ENCODE measurements around the gene ZNF580. TPM values are rescaled to one million over a fixed set of nuclear protein-coding genes. Genes with fewer than 3 reads are reported as not detected.

The ZNF580 gene
- total and polyA plus RNA-seq, 11 donors = 8.2 to 41.5 (median 21.1) TPM

GRCh38 chr19:55654868-55655647, 14.3 kb downstream of the ZNF580 start, which contains the start of gene U2AF2:
TSS of gene U2AF2 (plus strand) at chr19:55655035. CDS start at chr19:55655105, 70 bp downstream.
- Histone ChIP-seq H3K4me1 (peaks cover 12 to 54% (median 48%) of the 10 kb centered on the region in 12 donors), H3K9me3 (no peaks in the 10 kb centered on the region), H3K36me3 (peaks cover 0 to 21% (median 10%) of the 10 kb centered on the region in 9 donors), H3K4me3 (peak within 1 kb of the TSS; percentile 66 to 99 (median 95)), H3K27me3 (no peaks in the 10 kb centered on the region), H3K27ac (peak within 1 kb of the TSS; percentile 94 to 100 (median 99))
- intact Hi-C loops (cut with DNase I) = loop anchor here in 2 of 10 donors (1.0 to 2.0 kb wide), 2 partner anchors 20 kb away; partner anchors contain the start of gene EPN1 (in 2 of the 2)
- ATAC-seq (peak; percentile 29 to 65 (median 57)), DNase-seq (peak; percentile 96 to 99 (median 96))
- WGBS, 4 donors = 0 to 1% (median 1%) methylated on average over 43 to 95 of the region's 95 CpGs
- peak in 1 of 2 donors; percentile 62 for TF ChIP-seq POLR2A (IDR thresholded peaks at IDR 0.05)
- TF ChIP-seq CTCF (IDR thresholded peaks at IDR 0.05) = no peak

- H3K4me3 ChIP-seq = peak overlapping the region; percentile 66 to 99 (median 95)
- DNase-seq (no peak), ATAC-seq (no peak)
- H3K4me1 ChIP-seq = peaks cover 12 to 56% (median 48%) of the 10 kb centered on the region in 12 donors
- H3K27me3 ChIP-seq = no peaks in the 10 kb centered on the region
- no peaks in the 10 kb centered on the region for H3K9me3 ChIP-seq
- H3K36me3 ChIP-seq = peaks cover 0 to 24% (median 16%) of the 10 kb centered on the region in 9 donors
- WGBS, 4 donors = 0 to 3% (median 1%) methylated on average over 19 of the region's 19 CpGs
- peak overlapping the region; percentile 94 to 100 (median 99) for H3K27ac ChIP-seq
- TF ChIP-seq CTCF (IDR thresholded peaks at IDR 0.05) (no peak), POLR2A (IDR thresholded peaks at IDR 0.05) (no peak)
- intact Hi-C loops (cut with DNase I) = loop anchor here in 1 of 10 donors (2.0 kb wide), 1 partner anchor 19 kb away; the partner anchor contains the start of gene EPN1
Measured at GRCh38 chr19:55655648-55656040, 14.8 kb downstream of the ZNF580 start.

- peaks cover 12 to 62% (median 48%) of the 10 kb centered on the region in 12 donors for H3K4me1 ChIP-seq
- 51 to 59% (median 57%) methylated on average over 7 of the region's 7 CpGs for WGBS, 4 donors
- no peaks in the 10 kb centered on the region for H3K9me3 ChIP-seq
- intact Hi-C loops (cut with DNase I) = no loop called here
- peak overlapping the region in 1 of 12 donors; percentile 97 for H3K27ac ChIP-seq
- no peaks in the 10 kb centered on the region for H3K27me3 ChIP-seq
- H3K4me3 ChIP-seq = peak overlapping the region in 11 of 12 donors; percentile 66 to 99 (median 94)
- ATAC-seq = no peak
- H3K36me3 ChIP-seq = peaks cover 0 to 31% (median 25%) of the 10 kb centered on the region in 9 donors
- TF ChIP-seq CTCF (IDR thresholded peaks at IDR 0.05) (no peak), POLR2A (IDR thresholded peaks at IDR 0.05) (no peak)
- DNase-seq = no peak
Measured at GRCh38 chr19:55656552-55656951, 15.8 kb downstream of the ZNF580 start.

Measured in heart left ventricle (tissue), 16 donors.